ENCODE measurements around the gene DRICH1. TPM values are rescaled to one million over a fixed set of nuclear protein-coding genes. Genes with fewer than 3 reads are reported as not detected.
A peak's percentile ranks its signal among the peaks of the same experiment; 100 is the strongest.
"Not testable (repeated sequence)": the region's sequence is repeated elsewhere in the genome, so short reads cannot be mapped to it uniquely, and the experiment has no call there.

The DRICH1 gene
- 0.18 TPM in 1 of 2 replicates, not detected in the other for total RNA-seq (2014; rRNA removed; shearing (Covaris generic))
- polyA plus RNA-seq (2015; cell fraction: cytosol; rRNA removed), result not detected in 2 replicates
- 0.17 TPM in 1 of 2 replicates, not detected in the other for polyA plus RNA-seq (2015; cell fraction: nucleus; rRNA removed)

- DNase-seq (ENCODE audit: low read depth), result no peak
Observed at GRCh38 chr22:23632178-23632577, at the start of gene DRICH1. Gene DRICH1, minus strand, starts transcription at chr22:23632321. Its CDS starts 298 bp downstream, at chr22:23632023.

- DNase-seq (ENCODE audit: low read depth), result no peak
Observed at GRCh38 chr22:23681026-23681809, 49.1 kb upstream of the DRICH1 start.

DNA sequence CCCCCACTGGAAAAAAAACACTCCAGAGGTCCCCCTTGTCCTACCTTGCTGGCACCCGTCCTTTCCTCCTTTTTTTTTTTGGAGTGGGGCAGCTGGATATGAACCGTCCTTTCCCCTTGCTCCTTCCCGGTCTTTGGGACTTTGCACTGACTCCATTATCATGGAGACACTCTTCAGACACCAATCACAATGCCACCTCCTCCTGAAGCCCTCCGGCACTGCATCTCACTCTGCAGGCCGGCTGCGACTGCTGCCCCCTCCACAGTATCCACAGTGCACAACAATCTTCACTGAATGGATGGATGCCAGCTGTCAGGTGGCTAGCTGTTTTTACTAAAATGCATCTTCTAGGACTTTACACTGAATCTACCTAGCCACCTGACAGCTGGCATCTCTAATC is 46.0 kb upstream of the DRICH1 start:
- no peak for DNase-seq (ENCODE audit: low read depth)

- DNase-seq (ENCODE audit: low read depth), result no peak
Observed at GRCh38 chr22:23677701-23677995, 45.5 kb upstream of the DRICH1 start.

DNA sequence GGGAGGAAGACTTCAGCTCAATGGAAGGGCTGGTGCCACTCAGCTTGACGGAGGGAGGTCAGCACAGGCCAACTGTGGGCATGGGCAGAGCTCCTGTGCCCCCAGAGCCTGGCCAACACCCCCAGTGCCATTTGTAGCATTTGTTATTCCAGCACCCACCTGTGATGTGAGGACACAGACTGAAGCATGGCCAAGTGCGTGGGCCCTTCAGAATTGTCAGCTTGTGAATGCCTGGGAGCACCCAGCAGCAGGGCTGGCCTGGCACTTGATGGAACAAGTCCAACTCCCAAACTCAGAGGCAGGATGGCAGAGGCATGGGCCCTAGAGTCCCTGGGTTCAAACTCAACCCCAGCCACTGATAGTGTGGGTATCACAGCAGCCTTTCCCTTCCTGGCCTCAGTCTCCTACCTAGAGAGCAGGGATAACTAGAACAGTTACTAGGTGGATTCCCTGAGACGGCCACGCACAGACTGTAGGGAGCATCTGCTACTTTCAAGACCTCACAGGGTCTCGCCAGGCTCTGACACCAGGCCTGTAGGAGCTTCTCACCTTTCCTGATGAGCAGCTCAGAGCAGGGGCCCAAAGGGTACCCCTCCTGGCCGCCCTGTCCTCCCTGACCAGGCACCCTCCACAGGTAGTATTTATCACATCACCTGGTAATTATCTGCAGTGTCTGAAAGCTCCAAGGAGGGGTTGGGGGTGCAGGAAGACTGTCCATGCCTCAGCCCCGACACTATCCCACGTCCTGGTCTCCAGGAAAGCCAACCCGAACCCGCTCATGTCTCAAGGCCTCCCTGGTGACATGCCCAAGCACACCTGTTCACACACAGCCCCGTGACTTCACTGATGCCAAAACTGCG is 45.0 kb upstream of the DRICH1 start:
- DNase-seq (ENCODE audit: low read depth), result not testable (repeated sequence)

DNA sequence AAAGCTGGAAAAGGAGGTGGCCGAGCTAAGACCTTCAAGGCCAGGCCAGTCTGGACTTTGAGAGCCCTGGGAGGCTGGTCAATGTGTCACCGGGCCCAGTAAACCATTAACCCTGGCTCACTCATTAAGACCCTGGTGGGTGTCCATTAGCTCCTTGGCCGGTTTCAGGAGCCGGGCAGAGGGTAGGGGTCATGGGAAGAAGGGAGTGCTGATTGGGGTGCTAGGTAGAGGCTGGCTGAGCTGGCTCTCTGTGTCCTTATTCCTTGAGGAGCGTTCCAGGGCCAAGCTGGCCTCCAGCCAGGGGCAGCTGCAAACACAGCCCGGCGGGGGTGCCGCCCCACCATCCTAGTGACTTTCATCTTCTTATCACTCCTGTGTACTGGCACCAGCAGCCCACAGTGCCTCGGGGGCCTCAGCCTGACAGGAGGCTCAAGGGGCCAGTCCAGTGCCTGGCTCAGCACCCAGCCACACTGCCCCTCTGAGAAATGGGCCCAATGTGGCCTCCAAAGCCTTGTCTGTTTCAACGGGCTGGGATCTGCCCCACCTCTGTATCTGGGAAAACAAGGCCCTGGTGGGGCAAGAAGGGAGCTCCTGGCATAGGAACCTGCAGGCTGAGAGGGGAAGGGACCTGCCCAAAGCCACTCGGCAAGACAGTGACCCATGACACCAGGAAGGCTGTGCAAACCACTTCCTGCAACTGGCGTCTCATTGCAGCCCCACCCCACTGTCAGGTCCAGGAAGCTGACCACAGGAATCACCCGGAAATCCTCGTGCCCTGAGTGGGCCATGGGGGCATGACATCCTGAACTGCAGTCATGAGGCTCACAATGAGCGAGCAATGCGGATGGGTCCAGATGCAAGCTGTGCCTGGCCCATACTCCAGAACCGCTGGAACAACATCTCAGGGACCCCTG is 43.6 kb upstream of the DRICH1 start:
- DNase-seq (ENCODE audit: low read depth), result peak; percentile 35

DNA sequence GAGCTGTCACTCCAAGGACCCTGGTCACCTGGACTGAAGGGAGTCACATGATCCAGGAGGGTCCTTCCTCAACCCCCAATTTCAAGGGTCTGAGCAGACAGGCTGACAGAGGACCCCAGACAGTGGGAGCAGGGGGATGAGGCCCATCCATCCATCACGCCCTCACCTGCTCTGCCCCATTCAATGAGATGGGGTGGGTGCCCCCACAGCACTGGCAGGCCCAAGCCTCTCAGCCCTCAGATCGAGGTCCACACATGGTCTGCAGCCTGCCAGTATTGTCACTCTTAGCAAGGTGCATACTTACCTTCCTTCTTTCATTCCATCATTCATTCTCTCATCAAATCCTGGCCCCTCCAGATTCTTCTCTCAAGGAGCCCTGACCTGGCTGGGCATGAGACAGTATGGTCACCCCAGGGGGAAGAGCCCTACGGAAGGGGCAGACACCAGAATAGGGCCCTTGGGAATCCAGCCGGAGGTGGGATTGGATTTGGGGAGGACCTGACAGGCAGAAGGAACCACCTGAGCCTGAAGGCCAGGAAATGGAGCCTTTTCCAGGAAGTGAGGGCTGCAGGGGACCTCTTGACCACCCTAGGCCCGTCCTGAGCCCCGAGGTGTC is 42.9 kb upstream of the DRICH1 start:
- not testable (repeated sequence) for DNase-seq (ENCODE audit: low read depth)

DNA sequence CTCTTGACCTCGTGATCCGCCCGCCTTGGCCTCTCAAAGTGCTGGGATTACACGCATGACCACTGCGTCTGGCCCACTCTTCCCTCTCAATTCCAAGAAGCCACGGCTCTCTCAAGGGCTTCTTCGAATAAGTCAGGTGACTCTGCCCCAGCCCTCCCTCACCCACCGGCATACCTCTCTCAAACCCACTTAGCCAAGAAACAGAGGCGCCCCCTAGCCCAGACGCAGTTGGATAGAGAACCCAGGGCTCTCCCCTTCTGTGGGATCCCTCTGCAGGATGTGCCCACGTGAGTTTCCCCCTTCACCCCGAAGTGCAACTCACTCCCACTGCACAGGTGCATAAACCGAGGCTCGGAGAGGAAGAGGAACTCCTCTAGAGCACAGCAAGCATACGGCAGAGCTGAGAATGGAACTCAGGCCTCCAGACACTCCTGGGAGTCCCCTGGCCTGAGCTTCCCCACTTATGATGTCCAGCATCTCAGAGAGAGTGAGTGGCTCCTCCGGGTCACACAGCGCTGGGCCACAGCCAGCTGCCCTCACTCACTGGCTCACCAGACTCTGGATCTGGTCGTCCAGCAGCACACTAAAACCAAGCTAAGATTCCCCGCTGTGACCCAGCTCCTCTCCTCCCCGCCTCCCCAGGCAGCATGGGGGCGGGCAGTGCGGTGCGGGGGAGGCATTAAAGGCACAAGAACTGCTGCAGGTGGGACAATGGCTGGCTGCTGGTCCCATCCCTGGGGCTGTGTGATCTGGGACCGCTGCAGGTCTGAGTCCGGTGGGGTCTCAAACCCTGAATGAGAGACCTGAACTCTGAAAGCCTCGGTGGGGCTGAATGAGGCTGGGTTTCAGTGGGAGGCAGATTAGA is 41.9 kb upstream of the DRICH1 start:
- DNase-seq (ENCODE audit: low read depth), result no peak

GRCh38 chr22:23673050-23673620 is 41.0 kb upstream of the DRICH1 start:
- no peak for DNase-seq (ENCODE audit: low read depth)

DNA sequence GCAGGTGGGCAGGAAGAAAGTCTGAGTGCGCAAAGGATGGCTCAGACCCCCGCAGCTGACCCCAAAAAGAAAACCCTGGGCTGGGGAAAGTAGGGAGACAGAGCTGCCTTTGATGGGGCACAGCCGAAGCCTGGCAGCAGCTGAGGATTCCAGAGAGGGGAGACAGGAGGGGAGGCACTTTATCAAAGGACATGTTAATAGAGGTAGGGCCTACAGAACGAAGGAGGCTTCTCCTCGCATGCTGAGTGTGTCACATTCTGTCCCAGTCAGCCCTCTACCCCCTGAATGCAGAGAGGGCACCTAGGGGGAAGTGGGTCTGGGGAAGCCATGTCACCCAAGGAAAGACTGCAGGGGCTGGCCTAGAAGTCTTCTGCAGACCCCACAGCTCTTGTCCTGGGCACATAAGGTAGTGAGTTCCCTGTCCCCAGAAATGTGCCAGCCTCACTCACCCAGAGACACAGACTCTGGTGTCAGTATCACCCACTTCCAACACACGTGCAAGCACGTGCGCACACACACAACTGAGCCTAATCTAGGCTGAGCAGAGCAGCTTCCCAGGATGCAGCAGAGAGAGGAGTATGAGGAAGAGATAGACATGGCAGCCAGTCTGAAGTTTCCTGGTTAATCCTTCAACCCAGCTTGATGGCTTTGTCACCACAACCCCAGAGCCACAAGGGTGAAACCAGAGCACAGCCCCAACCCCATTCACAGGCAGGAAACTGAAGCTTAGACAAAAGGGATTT is 40.4 kb upstream of the DRICH1 start:
- DNase-seq (ENCODE audit: low read depth), result not testable (repeated sequence)

DNA sequence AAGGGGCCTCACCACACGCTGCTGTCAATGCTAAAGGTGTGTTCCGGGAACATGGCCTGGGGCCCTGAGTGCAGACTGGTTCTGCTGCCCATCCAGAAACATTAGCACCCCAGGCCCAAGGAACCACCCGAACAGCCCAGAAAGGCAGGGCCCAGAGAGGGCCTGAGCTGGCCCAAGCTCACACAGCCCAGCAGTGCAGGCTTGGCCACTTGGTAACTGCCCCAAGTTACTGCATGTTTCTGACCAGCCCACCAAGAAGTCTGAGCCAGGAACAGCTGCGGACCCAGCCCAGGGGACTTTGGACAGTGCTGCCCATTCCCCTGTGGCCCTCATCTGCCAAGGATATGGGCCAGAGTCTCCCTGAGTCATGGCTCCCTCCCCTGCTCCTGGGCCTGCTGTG is 39.3 kb upstream of the DRICH1 start:
- DNase-seq (ENCODE audit: low read depth), result not testable (repeated sequence)

DNA sequence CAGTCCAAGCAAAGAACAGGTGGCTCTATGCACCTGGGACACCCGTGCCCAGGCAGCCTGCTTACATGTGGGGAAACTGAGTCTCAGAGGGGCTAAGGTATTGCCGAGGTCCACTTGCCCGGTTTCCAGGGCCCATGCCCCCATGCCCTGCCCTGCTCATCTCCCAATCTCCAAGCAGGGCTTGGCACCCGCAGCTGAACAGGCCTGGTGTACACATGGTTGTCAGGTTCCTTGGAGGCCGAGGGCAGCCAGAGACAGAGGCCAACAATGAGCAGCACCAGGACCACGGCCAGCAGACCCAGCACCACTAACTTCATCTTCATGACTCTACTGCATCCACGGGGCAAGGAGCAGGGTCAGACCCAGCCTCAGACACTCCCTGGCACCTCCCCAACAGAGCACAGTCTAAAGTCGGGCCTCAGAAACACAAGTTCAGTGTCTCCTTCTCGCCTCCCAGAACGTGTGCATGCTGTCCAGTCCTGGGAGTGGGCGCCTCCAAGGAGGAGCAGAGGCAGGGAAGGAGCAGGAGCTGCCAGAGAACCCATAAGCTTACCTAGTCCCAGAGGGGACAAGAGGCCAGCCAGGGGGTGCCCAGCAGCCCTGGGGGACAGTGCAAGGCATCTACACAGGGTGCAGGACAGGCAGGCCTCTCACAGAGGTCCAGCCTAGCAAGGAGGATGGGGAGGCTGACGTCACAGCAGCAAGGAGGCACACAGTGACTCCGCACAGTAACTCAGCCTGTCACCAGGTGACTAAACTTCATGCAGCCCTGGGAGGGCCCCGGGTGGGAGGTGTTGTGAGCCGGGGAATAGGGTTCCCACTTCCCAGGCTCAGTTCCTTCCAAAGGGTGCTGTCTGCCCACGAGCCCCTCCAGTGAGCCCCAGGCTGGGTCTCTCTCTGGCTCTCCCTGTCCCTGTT is 38.5 kb upstream of the DRICH1 start:
- no peak for DNase-seq (ENCODE audit: low read depth)

- DNase-seq (ENCODE audit: low read depth), result not testable (repeated sequence)
Observed at GRCh38 chr22:23660381-23660780, 28.3 kb upstream of the DRICH1 start.

DNA sequence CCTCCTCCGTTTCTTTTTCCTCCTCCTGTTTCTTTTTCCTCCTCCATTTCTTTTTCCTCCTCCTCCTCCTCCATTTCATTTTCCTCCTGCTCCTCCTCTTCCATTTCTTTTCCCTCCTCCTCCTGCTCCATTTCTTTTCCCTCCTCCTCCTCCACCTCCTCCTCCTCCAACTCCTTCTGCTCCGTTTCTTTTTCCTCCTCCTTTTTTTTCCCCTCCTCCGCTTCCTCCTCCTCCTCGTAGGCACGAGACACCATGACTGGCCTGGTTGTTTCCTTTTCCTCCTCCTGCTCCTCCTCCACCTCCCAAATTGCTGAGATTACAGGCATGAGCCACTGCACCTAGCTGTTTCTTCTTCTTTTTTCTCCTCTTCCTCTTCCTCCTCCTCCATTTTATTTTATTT is 25.6 kb upstream of the DRICH1 start:
- no peak for DNase-seq (ENCODE audit: low read depth)

DNA sequence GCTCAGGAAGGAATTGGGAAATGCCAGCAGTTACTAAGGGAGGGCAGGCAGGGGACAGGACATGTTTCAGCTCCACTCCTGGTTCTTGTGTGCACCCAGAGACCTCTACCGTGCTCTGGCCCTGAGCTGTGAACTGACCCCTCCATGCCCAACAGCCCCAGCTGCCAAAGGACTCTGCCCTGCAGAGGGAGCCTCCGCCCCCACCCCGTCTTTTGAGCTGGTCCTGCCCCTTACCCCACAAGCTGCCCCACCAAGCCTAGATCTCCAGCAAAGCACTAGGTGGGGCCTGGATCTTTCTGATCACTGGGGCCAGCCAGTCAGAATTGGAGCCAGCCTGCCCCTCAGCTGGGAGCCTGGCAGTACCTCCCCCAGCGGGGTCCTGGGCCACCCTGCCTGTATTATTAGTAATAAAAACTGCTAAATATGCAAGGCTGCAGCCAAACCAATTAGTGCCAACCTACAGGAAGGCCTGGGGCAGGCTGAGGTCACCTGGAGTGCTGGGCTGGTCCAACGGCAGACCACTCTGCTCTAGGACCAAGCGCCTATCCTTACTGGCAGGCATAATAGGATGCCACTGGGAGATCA is 23.9 kb upstream of the DRICH1 start:
- DNase-seq (ENCODE audit: low read depth), result no peak

DNA sequence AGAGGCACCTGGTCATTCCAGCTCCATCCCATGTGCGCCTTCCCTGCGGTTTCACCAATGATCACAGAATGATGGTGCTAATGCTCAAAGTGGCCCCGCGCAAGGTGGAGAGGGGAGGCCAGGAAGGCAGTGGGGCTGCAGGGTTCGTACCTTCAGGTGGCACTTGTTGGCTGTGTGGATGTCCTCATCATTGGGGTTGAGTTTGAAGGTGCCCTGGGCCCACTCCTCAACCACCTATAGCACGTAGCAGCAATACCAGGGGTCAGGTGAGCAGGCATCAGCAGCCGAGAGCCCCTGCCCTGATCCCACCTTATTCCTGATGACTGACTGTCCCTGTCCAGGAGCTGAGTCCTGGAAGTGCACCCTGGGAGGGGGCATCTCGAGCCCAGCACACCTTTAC is 20.6 kb upstream of the DRICH1 start:
- no peak for DNase-seq (ENCODE audit: low read depth)

DNA sequence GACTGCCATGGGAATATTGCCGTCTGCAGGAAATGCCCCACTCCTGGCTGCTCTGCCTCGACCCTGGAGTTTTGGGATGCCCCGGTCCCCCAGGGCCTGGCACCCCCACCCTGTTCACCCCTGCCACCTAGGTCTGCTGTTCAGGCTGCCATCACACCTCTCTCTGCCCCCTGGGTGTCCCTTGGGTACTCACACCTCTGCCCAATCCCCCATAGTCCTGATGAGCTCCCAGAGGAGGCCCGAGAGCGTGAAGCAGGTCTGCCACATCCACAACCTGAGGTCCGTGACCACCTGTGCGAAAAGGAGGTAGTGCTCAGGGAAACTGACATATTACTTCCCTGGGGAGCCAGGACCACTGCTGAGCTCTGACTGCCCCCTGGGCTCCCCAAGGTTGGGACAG is 20.2 kb upstream of the DRICH1 start:
- DNase-seq (ENCODE audit: low read depth), result no peak
